Esophagus muscularis mucosa (tissue), 4 donors: ENCODE data around the gene STX11. TPM values are rescaled to one million over a fixed set of nuclear protein-coding genes. Genes with fewer than 3 reads are reported as not detected.

ENCODE experiments used
- DNase-seq: peaks from one replicate; pipeline ENCODE4 v3.0.0-alpha.2; 2017; ENCODE audit errors: extremely low spot score
- H3K27ac ChIP-seq, 4 donors: fragments of 200-600 bp; sonication (generic); replicated peaks in 1 of 4; 1 replicate in 3 of 4; 2 replicates in 1 of 4; pipeline ENCODE4 v1.5.1; 2016 to 2019; ENCODE audit warnings: mild to moderate bottlenecking in 1 of 4
- H3K27me3 ChIP-seq, 4 donors: fragments of 200-600 bp; sonication (generic); one replicate each; pipeline versions ENCODE4 v1.5.1 to v1.6.0; 2016 to 2019
- H3K36me3 ChIP-seq, 4 donors: fragments of 200-600 bp; sonication (generic); one replicate each; pipeline ENCODE4 v1.5.1; 2016 to 2019
- H3K4me1 ChIP-seq, 4 donors: fragments of 200-600 bp; sonication (generic); one replicate each; pipeline ENCODE4 v1.5.1; 2016 to 2019
- H3K4me3 ChIP-seq, 4 donors: fragments of 200-600 bp; sonication (generic); 1 replicate in 2 of 4; 2 replicates in 2 of 4; pipeline ENCODE4 v1.5.1; 2016 to 2019; ENCODE audit warnings: mild to moderate bottlenecking in 4 of 4, moderate library complexity in 1 of 4
- H3K9me3 ChIP-seq, 4 donors: fragments of 200-600 bp; sonication (generic); 1 replicate in 3 of 4; 2 replicates in 1 of 4; pipeline ENCODE4 v1.5.1; 2016 to 2019
- EP300 ChIP-seq: sonication (generic); formaldehyde crosslinking; IDR thresholded peaks from one replicate; pipeline ENCODE4 v1.6.1; 2017; ENCODE audit warnings: antibody characterized with exemption
- POLR2A ChIP-seq: fragments of 450-650 bp; IDR thresholded peaks from one replicate; pipeline ENCODE4 v1.6.1; 2017; ENCODE audit warnings: antibody characterized with exemption, moderate library complexity, mild to moderate bottlenecking, low read depth
- POLR2AphosphoS5 ChIP-seq, 2 donors: sonication (generic); formaldehyde crosslinking; IDR thresholded peaks; one replicate each; pipeline ENCODE4 v1.6.1; 2017; ENCODE audit warnings: antibody characterized with exemption in 2 of 2
- WGBS: methylation state at CpG from one replicate; pipeline ENCODE4 v1.1.5; 2018; 5-methylcytosine and 5-hydroxymethylcytosine counted together
- intact Hi-C: fragments of 100-400 bp; cut with DNase I; formaldehyde crosslinking; loops from one replicate; pipeline ENCODE4 v1.15.1; 2023
- total RNA-seq, 4 donors: library from RNA; depleted of rRNA; stranded (reverse); fragments of >200 nt; gene quantifications; one replicate each; pipeline versions ENCODE4 v1.1.0 to v1.2.1, GENCODE V29; 2016
- TF ChIP-seq, protein P1 (sequence below), 3 experiments: fragments of 200-600 bp in 2 of 3; fragments of 450-650 bp in 1 of 3; sonication (generic) in 2 of 3; IDR thresholded peaks; one replicate each; pipeline ENCODE4 v1.5.1; 2017 to 2019; ENCODE audit warnings: antibody characterized with exemption in 3 of 3, mild to moderate bottlenecking in 2 of 3, moderate library complexity in 1 of 3

STX11 gene
- total RNA-seq, 4 donors from 2014 or later = 3.3 to 14.1 (median 7.1) TPM

DNA sequence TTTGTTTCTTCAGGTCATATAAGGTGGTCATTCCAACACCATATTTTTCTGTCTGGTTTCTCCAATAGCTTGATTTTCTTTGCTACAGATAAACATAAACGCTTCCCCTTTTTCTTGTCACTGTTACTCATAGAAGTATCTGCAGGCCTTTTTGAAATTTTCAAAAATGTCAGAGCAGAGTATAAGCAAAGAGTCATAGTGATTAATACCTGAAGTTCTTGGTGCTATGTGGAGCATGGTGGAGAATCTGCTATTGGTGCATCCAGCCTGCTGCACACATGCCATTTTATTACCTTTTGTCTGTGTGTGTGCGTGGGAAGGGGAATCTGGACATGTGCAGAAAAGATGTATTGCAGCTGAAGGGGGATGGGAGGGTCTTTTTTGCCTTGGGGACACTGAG lies 19.7 kb downstream of the STX11 start:
- TF ChIP-seq EP300 = no peak
- TF ChIP-seq, protein P1, sequence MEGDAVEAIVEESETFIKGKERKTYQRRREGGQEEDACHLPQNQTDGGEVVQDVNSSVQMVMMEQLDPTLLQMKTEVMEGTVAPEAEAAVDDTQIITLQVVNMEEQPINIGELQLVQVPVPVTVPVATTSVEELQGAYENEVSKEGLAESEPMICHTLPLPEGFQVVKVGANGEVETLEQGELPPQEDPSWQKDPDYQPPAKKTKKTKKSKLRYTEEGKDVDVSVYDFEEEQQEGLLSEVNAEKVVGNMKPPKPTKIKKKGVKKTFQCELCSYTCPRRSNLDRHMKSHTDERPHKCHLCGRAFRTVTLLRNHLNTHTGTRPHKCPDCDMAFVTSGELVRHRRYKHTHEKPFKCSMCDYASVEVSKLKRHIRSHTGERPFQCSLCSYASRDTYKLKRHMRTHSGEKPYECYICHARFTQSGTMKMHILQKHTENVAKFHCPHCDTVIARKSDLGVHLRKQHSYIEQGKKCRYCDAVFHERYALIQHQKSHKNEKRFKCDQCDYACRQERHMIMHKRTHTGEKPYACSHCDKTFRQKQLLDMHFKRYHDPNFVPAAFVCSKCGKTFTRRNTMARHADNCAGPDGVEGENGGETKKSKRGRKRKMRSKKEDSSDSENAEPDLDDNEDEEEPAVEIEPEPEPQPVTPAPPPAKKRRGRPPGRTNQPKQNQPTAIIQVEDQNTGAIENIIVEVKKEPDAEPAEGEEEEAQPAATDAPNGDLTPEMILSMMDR (IDR thresholded peaks at IDR 0.05) = no peak
- no peak for TF ChIP-seq POLR2AphosphoS5 (IDR thresholded peaks at IDR 0.05)
- no peak for TF ChIP-seq POLR2A
- no peaks in the 10 kb centered on the region for H3K27me3 ChIP-seq
- intact Hi-C loops = no loop called here
- no peak for DNase-seq
- H3K4me1 ChIP-seq = no peaks in the 10 kb centered on the region
- peaks cover 0 to 5% (median 0%) of the 10 kb centered on the region in 4 donors for H3K9me3 ChIP-seq
- H3K4me3 ChIP-seq = no peak overlapping the region
- WGBS = 82% methylated on average over 2 of the region's 2 CpGs
- H3K27ac ChIP-seq = no peak overlapping the region
- peaks cover 0 to 11% (median 0%) of the 10 kb centered on the region in 4 donors for H3K36me3 ChIP-seq

DNA sequence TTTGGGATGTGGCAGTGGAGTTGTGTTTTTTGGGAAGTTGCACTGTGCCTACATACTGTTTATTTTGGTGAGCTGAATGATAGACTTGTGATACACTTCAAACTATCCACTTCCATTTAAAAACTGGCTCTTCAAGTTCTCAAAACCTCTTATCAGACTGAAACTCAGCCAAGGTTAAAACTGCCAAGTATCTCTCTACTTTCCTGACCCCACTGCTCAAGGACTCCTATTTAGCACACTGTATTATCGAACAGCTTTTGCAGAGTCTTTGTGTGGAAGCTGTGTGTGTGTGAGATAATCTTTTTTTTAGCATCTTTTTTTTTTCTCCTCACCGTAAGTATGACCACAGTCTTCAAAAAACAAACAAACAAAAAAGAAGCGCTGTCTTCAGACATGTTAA lies 21.1 kb downstream of the STX11 start:
- Histone ChIP-seq H3K4me3 (no peak overlapping the region), H3K27ac (no peak overlapping the region), H3K4me1 (no peaks in the 10 kb centered on the region), H3K27me3 (no peaks in the 10 kb centered on the region), H3K36me3 (peaks cover 0 to 11% (median 0%) of the 10 kb centered on the region in 4 donors), H3K9me3 (peaks cover 0 to 5% (median 0%) of the 10 kb centered on the region in 4 donors)
- TF ChIP-seq POLR2A (no peak), EP300 (no peak), POLR2AphosphoS5 (IDR thresholded peaks at IDR 0.05) (no peak)
- TF ChIP-seq, protein P1 (IDR thresholded peaks at IDR 0.05) = no peak
- WGBS = 75% methylated on average over 3 of the region's 3 CpGs
- no peak for DNase-seq
- intact Hi-C loops = no loop called here

DNA sequence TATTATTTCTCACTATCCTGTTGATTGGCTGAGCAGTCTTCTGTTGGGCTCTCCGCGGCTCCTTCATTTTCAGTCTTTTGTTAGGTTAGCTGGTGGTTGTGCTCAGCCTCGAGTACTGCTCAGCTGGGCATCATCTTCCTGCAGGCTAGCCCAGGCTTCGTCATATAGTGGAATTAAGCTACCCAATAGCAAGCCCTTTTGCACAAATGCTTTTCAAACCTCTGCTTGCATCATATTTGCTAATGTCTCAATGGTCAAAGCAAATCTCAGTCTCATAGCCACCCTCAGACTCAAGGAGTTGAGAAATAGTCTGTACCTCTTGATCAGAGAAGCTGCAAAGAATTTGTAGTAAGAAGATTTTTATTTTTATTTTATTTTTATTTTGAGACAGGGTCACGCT lies 23.7 kb downstream of the STX11 start:
- Histone ChIP-seq H3K36me3 (peaks cover 0 to 6% (median 0%) of the 10 kb centered on the region in 4 donors), H3K9me3 (peaks cover 0 to 5% (median 0%) of the 10 kb centered on the region in 4 donors), H3K4me3 (no peak overlapping the region), H3K27me3 (no peaks in the 10 kb centered on the region), H3K4me1 (no peaks in the 10 kb centered on the region), H3K27ac (no peak overlapping the region)
- DNase-seq = no peak
- intact Hi-C loops = no loop called here
- TF ChIP-seq POLR2AphosphoS5 (IDR thresholded peaks at IDR 0.05) = no peak
- TF ChIP-seq, protein P1 (IDR thresholded peaks at IDR 0.05) = no peak
- TF ChIP-seq EP300 = no peak
- TF ChIP-seq POLR2A = no peak
- 86% methylated on average over 5 of the region's 5 CpGs for WGBS

DNA sequence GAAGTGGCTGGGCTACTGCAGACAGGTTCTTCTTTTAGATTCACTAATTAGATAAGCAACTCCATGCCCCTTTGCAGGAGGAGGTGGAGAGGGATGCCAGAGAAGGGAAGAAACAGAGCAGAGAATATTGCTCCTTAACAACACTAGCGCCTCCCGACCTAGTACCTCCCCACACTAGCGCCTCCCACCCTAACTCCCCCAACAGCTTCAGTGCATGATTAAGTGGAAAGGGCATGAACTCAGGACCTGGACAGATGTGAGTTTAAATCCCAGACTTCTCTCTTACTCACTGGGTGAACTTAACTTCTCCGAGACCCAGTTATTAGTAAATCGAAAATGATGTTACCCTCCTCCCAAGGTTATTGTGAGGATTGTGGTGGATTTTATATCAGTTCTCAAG lies 25.7 kb downstream of the STX11 start:
- no peak overlapping the region for H3K4me3 ChIP-seq
- intact Hi-C loops = no loop called here
- WGBS = 82% methylated on average over 5 of the region's 5 CpGs
- H3K4me1 ChIP-seq = no peaks in the 10 kb centered on the region
- DNase-seq = no peak
- no peak overlapping the region for H3K27ac ChIP-seq
- no peak for TF ChIP-seq EP300
- TF ChIP-seq, protein P1 (IDR thresholded peaks at IDR 0.05) = no peak
- no peak for TF ChIP-seq POLR2AphosphoS5 (IDR thresholded peaks at IDR 0.05)
- TF ChIP-seq POLR2A = no peak
- H3K9me3 ChIP-seq = no peaks in the 10 kb centered on the region
- H3K36me3 ChIP-seq = no peaks in the 10 kb centered on the region
- H3K27me3 ChIP-seq = no peaks in the 10 kb centered on the region

DNA sequence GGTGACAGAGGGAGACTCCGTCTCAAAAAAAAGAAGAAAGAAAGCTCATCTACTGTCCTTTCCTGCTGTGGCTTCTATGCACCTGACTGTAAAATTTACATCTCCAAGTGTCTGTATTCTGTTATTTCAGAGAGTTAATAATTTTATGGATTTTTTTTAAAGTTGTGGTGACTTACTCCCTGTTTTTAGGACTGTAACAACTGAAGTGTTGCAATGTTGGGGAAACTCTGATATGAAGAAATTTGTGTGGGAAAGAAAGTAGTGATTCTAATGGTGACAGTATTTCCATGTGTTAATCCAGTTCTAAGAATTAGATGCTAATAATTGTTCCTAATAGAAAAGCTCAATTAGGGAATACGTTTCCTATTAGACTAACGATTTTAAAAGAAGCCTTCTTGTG lies 27.4 kb downstream of the STX11 start:
- Histone ChIP-seq H3K27ac (no peak overlapping the region), H3K27me3 (no peaks in the 10 kb centered on the region), H3K4me3 (no peak overlapping the region), H3K36me3 (no peaks in the 10 kb centered on the region), H3K9me3 (no peaks in the 10 kb centered on the region), H3K4me1 (no peaks in the 10 kb centered on the region)
- no peak for TF ChIP-seq POLR2AphosphoS5 (IDR thresholded peaks at IDR 0.05)
- TF ChIP-seq, protein P1 (IDR thresholded peaks at IDR 0.05) = no peak
- no peak for TF ChIP-seq POLR2A
- TF ChIP-seq EP300 = no peak
- DNase-seq = no peak
- 92% methylated on average over 3 of the region's 3 CpGs for WGBS
- intact Hi-C loops = no loop called here
